NCI-H226 (cell line): ENCODE data around the gene TULP3.
"Not testable (repeated sequence)": the region's sequence is repeated elsewhere in the genome, so short reads cannot be mapped to it uniquely, and the experiment has no call there.

Experiments
- DNase-seq: peaks from one replicate; pipeline ENCODE4 v3.0.0-alpha.2; 2015

TULP3 gene

GRCh38 chr12:2890388-2891239 is at the start of gene TULP3:
Gene TULP3, plus strand, starts transcription at chr12:2890891. Its CDS starts 57 bp downstream, at chr12:2890948.
- peak; percentile 95 for DNase-seq

GRCh38 chr12:2841056-2841650 is 49.5 kb upstream of the TULP3 start:
- no peak for DNase-seq

GRCh38 chr12:2842948-2843347 is 47.7 kb upstream of the TULP3 start:
- no peak for DNase-seq

- DNase-seq, result no peak
Observed at GRCh38 chr12:2844786-2845185, 45.9 kb upstream of the TULP3 start.

GRCh38 chr12:2845280-2845679 is 45.4 kb upstream of the TULP3 start:
- DNase-seq, result no peak

- DNase-seq, result no peak
Observed at GRCh38 chr12:2851931-2852330, 38.8 kb upstream of the TULP3 start.

- DNase-seq, result peak; percentile 56
Observed at GRCh38 chr12:2853626-2854025, 37.1 kb upstream of the TULP3 start.

- DNase-seq, result no peak
Observed at GRCh38 chr12:2854669-2855453, 35.8 kb upstream of the TULP3 start.

GRCh38 chr12:2855546-2855945 is 35.1 kb upstream of the TULP3 start:
- DNase-seq, result no peak

- no peak for DNase-seq
Observed at GRCh38 chr12:2856051-2856450, 34.6 kb upstream of the TULP3 start.

- DNase-seq, result no peak
Observed at GRCh38 chr12:2857021-2857431, 33.7 kb upstream of the TULP3 start, which contains the start of gene TEX52. Gene TEX52, minus strand, starts transcription at chr12:2857039. Its CDS starts 13 bp downstream, at chr12:2857026.

- no peak for DNase-seq
Observed at GRCh38 chr12:2857576-2857975, 33.1 kb upstream of the TULP3 start.

- DNase-seq, result no peak
Observed at GRCh38 chr12:2858334-2858733, 32.4 kb upstream of the TULP3 start.

GRCh38 chr12:2858944-2859421 is 31.7 kb upstream of the TULP3 start:
- DNase-seq, result no peak

- no peak for DNase-seq
Observed at GRCh38 chr12:2860170-2860569, 30.5 kb upstream of the TULP3 start.

- DNase-seq, result no peak
Observed at GRCh38 chr12:2862876-2863275, 27.8 kb upstream of the TULP3 start.

- not testable (repeated sequence) for DNase-seq
Observed at GRCh38 chr12:2863402-2863801, 27.3 kb upstream of the TULP3 start.

GRCh38 chr12:2864198-2864597 is 26.5 kb upstream of the TULP3 start:
- DNase-seq, result no peak

- not testable (repeated sequence) for DNase-seq
Observed at GRCh38 chr12:2868986-2869632, 21.6 kb upstream of the TULP3 start.

- DNase-seq, result no peak
Observed at GRCh38 chr12:2876431-2877046, 14.2 kb upstream of the TULP3 start.

- peak; percentile 86 for DNase-seq
Observed at GRCh38 chr12:2877047-2877952, 13.4 kb upstream of the TULP3 start, which contains the start of the genes FOXM1 and RHNO1. Gene FOXM1, minus strand, starts transcription at chr12:2877174. Its CDS starts 2,696 bp downstream, at chr12:2874478. Gene RHNO1, plus strand, starts transcription at chr12:2877223. Its CDS starts 8,144 bp downstream, at chr12:2885367.
